ENCODE data around the gene CBX7.
A peak's percentile ranks its signal among the peaks of the same experiment; 100 is the strongest.

The CBX7 gene

GRCh38 chr22:39146256-39147101 is 6.0 kb downstream of the CBX7 start:
- no peak for DNase-seq

DNA sequence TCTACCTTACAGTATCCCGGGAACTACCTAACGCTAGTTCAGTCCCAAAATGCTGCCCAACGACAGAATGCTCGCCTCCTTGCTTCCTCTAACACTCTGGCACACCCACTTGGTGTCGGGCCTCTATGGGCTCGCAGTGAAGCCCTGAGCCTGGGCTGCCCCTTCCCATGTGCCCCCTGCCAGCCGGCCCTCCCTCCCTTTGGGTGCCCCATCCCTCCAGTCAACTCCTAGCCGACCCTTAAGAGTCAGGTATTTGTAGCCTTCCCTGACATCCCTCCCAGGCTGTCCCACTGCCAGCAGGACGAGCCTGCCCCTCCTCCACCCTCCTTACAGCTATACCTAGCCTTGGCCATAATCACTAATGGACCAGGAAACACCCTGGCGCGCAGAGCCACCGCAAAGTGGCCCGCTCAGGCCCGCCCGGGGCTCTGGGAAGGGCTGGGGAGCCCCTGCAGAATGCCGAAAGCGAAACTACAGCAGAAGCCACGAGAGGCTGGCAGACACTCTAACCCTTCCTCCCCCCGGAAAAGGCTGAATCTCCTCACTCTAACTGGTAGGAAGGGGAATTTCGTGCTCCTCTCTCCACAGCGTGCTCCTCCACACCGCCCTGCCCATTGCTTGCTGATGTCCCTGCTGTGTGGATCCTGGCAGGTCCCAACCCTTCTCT is 8.2 kb downstream of the CBX7 start:
- peak; percentile 66 for DNase-seq

DNA sequence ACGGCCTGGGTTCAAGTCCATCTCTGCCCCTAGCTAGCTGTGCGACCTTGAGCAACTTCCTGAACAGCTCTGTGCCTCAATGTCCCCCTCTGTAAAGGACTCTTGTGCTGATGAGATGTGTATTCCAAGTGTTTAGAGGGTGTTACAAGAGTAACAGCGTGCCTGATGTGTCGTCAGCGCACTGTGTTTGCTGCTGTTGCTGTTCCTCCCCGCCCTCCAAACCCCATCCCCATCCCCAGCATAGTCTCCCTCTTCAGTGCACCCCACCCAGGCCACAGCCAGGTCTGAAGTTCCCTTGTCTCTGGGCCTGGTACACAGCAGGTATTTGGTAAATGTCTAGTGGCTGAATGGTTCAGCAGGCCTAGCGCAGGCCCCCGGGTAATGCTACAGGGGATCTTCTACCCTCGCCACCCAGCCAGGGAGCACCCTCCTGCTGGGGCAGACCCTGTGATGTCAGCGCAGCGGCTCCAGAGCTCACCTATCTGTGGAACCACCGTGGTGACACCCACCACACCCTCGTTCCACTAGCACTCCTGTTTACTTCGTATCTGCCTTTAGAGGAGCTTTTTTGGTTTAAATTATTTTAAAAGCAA is 10.3 kb downstream of the CBX7 start:
- DNase-seq, result peak; percentile 37

- DNase-seq, result no peak
Measured at GRCh38 chr22:39139933-39140332, 12.5 kb downstream of the CBX7 start.

DNA sequence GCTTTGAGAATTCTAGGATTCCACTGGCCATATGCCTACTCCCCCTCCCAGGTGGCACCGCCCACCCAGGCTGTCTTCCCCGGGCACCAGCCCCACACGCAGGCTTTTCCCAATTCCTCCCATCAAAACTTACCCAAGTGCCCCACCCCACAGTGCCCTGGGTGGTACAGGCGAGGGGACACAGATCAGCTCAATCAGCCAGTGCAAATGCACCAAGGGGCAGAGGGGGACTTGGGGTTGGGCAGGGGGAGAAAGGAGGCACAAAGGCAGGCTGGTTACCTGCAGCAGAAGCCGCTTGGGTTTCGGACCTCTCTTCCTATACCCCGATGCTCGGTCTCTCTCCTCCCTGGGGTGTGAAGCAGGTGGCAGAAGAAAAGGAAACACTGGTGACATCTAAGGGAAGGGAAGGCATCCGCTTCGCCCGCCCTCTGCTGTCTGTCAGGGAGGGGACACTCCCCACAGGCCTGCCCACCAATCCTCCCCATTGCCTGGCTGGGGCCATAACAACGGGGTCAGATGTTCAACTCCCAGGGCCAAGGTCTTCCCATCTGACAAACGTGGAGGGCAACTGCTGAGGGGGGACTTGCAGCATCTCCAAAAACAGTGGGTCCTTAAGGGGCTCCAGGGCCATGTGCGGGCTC is 14.0 kb downstream of the CBX7 start:
- peak; percentile 39 for DNase-seq

DNA sequence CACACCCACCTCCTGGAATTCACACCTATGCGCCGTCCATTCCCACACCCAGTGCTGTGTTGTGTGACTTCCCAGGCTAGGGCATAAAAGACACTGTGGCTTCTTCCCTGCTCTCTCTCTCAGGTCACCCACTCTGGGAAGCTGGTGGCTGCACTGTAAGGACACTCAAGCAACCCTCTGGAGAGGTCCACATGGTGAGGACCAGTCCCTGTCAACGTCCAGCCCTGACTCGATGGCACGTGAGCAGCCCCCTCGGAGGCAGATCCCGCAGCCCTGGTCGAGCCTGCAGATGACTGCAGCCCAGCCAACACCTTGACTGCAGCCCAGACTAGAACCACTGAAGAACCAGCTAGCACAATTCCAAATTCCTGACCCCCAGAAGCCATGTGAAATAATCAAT is 16.2 kb downstream of the CBX7 start:
- peak; percentile 48 for DNase-seq

DNA sequence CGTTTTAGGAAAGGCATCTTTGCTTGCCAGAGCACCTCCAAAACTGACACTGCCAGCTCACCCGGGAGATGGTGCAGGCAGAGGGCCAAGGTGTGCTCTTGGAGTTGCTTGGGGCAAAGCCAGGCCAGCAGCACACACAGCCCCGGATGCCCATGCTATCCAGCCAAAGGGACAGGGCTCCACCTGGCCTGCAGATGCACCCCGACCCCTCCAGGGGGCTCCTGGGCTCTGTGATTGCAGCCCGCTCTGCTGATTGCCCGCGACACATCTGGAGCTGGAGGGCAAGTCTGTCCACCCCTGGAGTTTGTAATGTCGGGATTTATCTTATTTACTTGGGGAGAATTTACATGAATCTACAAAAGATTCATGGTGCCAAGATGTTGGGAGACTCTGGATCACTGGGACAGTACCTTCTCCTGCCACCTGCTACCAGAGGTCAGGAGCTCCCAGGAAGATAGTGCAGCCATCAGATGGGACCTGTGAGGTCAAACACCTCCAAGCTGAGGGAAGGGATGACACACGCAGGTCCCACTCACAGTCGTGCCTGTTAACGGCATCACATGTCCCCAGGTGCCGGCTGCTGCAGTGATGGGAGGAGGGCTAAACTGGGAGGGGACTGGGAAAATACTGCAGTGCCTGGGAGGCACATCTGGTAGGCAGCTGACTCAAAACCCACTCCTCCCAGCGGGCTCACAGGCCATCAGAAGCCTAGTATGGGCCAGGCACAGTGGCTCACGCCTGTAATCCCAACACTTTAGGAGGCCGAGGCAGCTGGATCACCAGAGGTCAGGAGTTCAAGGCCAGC is 17.2 kb downstream of the CBX7 start:
- peak; percentile 93 for DNase-seq

GRCh38 chr22:39134366-39135091 is 18.0 kb downstream of the CBX7 start:
- DNase-seq, result no peak

DNA sequence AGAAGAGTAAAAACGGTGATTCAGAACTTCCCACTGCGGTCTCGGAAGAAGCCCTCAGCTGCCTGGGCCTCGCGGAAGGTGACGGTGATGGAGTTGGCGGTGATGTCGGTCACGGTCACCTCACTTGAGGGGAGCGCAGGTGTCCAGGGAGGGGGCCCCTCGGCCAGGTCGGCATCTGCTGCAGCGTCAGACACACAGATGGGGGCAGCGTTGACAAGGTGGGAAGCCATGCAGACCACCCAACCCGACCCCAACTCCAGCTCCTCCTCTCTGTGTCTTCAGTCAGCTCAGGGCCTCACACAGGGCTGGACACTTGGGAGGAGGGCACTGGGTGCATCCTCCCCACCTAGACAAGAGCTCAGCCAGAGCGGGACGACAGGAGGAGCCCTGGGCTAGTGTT is 18.6 kb downstream of the CBX7 start:
- peak; percentile 46 for DNase-seq

GRCh38 chr22:39132871-39133524 is 19.5 kb downstream of the CBX7 start:
- DNase-seq, result peak; percentile 50

DNA sequence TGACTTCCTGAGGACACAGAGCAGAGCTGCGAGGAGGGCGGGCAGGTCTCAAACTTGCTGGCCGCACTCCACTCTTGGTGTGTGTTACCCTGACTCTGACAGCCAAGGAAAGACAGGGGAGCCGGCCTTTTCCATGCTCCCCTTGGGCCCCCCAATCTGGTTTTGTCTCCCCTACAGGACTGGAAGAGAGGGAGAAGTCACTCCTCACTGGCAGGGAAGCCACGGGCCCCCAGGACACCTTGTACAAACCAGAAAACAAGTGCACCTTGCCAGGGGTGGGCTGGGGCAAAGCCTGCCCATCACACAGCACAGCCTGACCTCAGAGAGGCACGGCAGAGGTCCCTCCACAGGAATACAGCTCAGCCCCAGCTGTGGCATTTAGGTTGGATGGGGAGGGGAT is 20.2 kb downstream of the CBX7 start:
- DNase-seq, result peak; percentile 47

DNA sequence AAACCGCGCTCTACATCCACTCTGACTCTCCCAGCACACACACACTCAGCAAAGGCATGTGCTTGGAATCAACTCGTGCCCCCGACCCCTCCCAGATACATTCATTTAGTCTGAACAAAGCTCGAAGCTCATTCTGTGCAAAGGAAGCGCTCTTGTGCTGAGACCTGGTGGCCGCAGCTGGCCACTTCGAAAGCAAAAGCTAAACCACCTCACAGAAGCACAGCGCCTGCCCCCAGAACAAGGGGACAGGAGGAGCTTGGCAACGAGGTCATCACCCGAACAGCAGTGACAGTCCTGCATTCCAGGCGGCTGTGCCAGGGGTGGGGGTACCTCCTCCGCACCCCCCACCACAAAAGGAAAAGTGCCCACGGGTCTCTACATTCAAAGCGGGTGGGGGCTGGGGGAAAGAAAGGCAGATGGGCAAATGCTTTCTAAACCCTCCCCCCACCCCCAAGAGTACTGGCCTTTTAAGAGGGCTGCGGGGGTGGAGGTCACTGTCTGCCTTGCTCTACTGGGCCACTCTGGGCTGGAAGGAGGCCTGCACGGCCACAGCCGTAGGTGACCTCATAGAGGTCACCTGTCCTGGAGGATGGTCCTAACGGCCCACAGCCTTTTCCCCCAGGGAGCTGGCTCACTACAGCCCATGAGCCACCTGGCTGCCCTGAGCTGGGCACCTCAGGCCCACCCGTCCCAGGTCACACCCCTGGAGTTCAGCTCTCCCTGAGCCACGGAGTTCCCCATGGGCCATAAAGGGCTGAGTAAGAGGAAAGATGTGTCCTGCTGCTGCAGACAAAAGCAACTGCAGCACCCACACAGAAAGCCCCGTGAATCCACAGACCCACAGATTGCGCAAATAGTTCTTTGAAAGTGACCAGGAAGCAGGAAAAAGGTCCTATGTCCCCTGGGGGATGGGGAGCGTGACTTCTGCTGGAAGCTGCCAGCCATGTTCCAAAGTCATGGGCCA is 21.3 kb downstream of the CBX7 start:
- peak; percentile 69 for DNase-seq

DNA sequence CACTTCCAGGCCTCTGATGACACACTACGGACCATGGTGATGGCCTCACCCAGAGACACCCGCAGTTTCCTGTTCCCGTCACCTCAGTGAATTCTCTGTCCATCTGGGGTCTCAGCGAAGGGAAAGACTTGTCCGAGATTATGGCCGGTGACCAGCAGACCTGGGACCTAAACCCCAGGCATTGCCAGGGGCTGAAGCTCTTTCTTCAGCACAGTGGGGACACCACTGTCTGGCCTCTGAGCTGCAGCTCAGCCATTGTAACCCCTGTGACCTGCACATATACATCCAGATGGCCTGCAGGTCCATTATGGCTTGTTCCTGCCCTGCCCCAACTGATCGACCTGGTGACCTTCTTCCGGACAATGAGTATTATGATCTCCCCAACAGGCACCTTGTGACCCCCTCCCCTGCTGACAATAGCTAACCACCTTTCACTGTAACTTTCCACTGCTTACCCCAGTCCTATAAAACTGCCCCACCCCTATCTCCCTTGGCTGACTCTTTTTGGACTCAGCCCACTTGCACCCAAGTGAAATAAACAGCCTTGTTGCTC is 22.3 kb downstream of the CBX7 start:
- no peak for DNase-seq

DNA sequence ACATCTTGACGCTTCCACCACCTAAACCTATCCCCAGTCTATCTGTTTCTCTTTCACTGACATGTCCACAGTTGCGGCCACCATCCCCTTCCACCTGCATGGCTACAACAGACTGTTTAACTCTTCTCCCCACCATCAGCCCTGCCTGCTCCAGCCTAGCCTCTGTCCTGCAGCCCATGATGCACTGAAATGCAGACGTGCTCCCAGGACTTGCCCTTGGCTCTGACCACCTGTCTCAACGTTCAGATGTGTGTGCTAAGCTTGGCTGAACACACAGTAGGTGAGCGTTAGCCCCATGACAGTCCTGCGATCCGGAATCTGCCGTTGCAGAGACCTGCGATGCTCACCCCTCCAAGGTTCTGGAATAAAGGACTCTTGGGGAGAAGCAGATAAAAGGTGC is 22.7 kb downstream of the CBX7 start:
- DNase-seq, result no peak

GRCh38 chr22:39129081-39129480 is 23.4 kb downstream of the CBX7 start:
- no peak for DNase-seq

- DNase-seq, result no peak
Measured at GRCh38 chr22:39128508-39128907, 24.0 kb downstream of the CBX7 start.

DNA sequence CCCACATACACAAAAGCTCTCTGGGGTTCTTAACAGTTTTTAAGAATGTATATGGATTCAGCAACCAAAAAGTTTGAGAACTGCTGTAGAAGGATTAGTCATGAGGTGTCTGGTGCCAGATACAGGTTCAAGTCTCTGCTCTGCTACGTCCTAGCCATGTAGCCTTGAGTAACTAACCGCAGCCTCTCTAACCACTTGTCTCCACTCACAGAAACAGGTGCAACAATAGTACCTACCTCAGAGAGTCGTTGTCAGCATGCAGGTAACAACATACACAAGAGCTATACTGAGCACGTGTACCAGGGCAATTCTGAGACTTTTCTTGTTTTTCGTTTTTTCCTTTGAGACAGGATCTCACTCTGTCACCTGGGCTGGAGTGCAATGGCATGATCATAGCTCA is 26.9 kb downstream of the CBX7 start:
- no peak for DNase-seq

- no peak for DNase-seq
Measured at GRCh38 chr22:39123751-39124581, 28.5 kb downstream of the CBX7 start.
